NCI-H146 treated with DMSO at 0.1 percent for 48 hours (cell line): Measurements from ENCODE around the gene OGN.
"Not testable (repeated sequence)": the region's sequence is repeated elsewhere in the genome, so short reads cannot be mapped to it uniquely, and the experiment has no call there.

Source experiments
- DNase-seq: peaks from one replicate; lab custom pipeline; 2025; ENCODE audit not compliant: unreplicated experiment; lab: John Stamatoyannopoulos, UW

Gene OGN

DNA sequence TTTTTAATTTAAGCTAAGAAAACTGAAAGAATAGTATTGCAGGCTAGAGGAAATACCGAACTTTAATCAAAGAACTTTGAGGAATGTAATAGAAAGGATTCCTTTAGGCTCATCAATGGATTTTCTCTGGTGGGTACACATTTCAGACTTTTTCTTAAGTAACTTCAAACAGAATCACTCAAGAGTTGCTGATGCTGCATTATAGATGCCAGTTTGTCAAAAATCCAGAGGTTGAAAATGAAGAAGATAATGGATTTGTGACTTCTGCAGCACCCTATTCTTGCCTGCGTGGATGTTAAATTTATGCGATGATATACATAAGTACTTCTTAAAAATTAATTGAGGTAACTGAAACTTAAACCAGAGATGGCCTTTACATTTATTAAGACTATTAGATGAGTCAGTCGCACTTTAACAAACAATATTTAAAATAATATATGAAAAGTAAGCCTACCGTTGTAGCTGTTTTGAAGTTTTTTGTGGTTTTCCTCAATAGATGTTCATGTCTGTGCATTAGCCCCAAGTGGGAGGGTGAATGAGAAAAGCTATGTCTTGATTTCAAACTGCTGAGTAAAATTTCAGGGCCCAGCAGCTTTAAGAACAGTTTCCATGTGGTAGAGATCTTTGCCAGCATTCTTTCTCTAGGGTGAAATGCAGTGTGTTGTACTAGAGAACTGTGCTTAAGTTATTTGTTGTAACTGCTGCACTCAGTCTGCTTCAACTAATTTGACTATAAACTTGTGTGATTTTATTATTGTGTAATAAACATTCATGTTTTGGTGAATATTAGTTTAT, at the start of gene OGN:
OGN (minus strand) TSS at position 537 of the 795 bp plus-strand sequence. CDS start 1,171 bp downstream, outside the sequence.
- DNase-seq = no peak

GRCh38 chr9:92446536-92446935, 42.2 kb upstream of the OGN start:
- DNase-seq = no peak

DNA sequence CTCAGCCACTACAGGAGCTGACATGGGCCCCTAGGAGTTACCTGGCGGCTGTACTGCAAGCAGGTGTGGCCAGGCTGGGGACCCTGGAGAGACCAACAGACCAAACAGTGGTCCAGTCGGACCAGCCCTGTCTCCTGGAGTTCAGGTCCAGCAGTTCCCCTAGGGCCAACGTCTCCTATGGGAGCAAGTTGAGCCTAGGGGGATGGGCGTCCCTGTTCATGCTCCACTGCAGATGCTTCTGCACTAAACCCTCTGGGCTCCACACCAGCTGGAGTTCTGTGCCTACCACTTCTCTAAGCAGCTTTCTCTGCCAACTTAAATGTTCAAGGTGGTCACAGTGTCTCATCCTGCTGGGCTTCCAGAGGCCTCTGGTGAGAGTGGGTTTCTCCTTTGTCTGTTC, 40.5 kb upstream of the OGN start:
- DNase-seq = no peak

- no peak for DNase-seq
Observed at GRCh38 chr9:92440751-92441046, 36.3 kb upstream of the OGN start.

GRCh38 chr9:92439921-92440750, 35.8 kb upstream of the OGN start:
- no peak for DNase-seq

DNA sequence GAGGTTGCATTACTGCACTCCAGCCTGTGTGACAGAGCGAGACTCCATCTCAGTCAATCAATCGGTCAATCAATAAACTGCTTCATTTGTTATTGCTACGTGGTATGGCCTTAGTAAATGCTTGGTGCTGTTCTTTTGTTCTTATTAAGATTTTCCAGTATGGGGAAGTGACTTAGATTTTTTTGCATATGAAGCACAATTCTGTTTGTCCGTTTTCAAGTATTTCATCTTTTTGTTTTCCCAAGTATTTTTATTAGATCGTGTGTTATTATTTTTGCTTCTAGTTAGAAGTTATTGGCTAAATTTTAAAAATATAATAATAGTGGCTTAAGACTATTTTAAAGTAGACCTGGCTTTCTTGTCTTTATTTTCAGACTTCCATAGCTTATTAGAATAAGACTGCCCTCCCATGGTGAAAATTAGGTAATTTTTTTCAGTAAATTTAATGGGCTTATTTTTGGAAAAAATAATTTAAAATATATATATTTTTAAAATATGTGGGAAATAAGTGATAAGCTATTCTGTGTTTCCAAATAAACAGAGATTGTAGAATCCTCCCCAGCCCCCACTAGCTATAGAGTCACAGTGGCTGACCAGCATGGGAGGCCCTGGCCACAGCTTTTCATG, 34.6 kb upstream of the OGN start:
- DNase-seq = no peak

- DNase-seq = no peak
Observed at GRCh38 chr9:92435263-92435662, 30.9 kb upstream of the OGN start.

DNA sequence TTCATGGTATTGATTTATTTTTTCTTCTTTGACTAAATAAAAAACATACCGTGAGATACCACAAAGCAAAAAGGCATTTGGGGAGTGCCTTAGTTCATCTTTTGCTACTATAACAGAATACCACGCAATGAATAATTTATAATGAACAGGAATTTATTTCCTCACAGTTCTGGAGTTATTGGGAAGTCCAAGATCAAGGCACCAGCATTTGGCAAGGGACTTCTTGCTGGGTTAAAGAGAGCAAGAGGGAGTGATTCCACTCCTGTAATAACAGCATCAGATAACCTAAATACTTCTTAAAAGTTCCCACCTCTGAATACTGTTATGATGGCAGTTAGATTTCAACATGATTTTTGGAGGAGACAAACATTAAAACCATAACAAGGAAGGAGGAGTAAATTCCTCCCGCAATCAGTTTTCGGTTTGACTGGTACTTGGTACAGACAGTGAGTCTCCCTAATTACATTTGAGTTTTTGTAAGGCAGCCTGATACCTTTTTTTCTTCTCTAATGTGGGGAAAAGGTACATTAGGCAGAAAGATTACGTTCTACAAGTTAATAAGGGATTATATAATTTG, 28.7 kb upstream of the OGN start:
- no peak for DNase-seq

- DNase-seq = no peak
Observed at GRCh38 chr9:92432350-92432749, 28.0 kb upstream of the OGN start.

DNA sequence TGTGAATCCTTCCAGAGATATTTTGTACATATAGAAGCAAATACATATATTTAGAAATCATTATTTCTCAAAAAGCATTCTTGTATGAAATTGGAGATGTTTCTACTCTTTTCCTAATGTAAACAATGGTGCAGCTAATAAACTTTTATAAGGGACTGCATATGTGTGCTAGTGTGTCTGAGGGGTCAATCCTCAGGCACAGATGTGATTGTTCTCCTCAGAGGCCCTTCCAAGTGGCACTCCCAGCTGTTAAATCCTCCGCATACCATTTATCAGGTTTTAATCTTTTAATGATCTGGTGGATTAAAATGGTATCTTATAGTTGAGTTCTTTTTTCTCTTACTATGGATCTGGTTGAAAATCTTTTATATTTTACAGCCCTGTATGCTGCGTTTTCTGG, 25.5 kb upstream of the OGN start:
- no peak for DNase-seq

DNA sequence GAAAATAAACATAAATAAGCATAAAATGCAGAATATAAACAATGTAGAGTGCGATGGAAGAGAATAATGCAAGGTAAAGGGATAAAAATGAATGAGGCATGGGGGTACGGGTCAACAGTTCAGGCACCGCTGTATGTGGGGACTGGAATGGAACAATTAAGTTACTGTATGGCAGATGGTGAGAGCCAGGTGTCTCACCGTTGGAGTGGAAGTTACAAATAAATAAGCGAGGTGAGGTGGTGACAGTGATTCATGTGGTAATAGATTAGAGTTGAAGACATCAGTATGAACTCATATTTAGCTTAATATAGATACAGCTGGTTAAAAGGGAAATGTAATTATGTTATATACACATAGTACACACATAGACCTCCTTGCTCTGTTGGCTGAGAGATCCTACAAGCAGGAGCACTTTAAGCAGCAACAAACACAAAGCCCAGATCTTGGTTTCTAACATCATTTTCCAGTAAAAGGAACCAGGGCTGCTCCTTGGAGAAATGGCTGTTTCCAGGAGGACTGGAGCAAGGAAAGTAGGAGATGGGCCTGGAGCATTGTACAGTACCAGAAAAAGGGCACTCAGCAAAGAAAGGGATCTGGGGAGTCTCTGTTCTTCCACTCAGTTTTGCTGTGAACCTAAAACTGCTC, 22.2 kb upstream of the OGN start:
- DNase-seq = peak; percentile 94

DNA sequence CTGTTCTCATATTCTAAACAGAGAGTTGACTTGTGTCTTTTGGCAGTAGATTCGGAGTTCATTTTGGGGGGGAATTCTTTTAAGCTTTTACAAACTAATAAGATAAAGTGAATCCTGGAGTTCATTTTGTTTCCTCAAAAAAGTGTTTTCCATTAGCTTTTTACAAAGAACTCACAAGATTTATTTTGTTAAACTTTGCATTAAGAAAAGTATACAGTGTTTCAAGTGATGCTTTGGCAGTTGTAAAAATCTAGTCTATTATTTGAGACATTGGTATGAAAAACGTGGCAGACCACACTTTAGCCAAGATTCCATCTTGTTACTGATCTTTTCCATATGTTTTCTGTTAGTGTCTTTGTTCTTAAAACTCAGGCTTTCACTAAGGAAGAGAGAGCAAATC, 21.1 kb upstream of the OGN start:
- no peak for DNase-seq

DNA sequence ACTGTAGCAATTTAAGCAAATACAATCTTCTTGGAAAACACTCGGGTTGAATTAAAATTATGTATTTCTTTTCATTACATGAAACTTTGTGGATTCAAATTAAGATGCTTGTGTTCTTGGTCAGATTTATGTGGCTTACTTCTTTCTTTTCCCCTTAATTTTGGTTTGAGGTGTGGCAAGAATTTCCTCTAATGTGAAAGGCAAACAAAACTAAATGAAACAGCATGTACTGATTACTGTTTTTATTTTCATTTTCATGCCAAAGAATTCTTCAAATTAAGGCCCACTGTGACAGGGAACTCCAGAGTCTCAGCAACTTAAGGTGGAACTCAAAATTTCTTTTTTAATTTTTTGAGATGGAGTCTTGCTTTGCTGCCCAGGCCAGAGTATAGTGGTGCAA, 20.0 kb upstream of the OGN start, which contains the start of gene OMD:
OMD (minus strand) TSS at position 132 of the 400 bp plus-strand sequence. CDS start 6,913 bp downstream, outside the sequence.
- DNase-seq = no peak

DNA sequence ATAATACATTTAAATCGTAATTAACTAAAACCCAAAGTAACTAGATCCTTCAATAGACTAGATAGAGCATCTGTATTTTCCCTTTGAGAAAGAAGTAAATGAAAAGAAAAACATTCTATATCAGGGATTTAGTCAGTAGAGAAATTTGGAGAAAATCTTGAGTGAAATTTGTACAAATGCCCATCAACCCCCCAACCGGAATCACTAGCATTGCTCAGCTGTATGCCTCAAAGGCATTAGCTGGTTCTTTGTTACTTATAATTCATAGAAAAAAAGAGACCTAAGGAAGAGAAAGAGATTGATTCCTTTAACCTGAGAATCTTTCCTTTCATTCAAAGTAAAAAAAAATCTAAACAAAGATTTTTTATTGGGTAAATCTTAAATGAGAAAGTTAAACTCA, 19.2 kb upstream of the OGN start:
- no peak for DNase-seq

- DNase-seq = no peak
Observed at GRCh38 chr9:92422611-92423338, 18.4 kb upstream of the OGN start.

DNA sequence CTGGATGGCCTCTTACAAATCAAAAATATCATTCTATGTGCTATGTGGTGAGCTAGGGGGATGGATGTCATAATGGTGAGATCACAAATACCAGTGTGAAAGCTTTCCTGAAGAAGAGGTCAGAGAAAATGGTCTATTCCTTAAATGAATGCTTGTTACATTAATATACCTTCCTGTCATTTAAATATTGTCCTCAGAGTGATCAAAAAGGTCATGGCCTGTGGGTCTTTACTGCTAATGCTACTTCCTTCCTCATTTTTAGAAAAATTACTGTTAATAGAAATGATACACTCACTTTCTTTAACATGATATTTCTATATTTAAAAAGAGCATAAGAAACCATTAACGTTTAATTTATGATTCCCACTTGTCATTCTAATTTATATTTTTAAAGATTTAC, 10.2 kb upstream of the OGN start:
- DNase-seq = no peak

DNA sequence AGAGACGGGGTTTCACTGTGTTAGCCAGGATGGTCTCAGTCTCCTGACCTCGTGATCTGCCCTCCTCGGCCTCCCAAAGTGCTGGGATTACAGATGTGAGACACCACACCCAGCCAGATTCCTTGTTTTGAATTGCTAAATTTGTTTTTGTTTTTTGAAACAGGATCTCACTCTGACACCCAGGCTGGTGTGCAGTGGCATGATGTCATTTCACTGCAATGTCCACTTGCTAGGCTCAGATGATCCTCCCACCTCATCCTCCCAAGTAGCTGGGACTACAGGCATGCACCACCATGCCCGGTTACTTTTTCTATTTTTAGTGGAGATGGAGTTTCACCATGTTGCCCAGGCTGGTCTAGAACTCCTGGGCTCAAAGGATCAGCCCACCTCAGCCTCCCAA, 6.8 kb upstream of the OGN start:
- not testable (repeated sequence) for DNase-seq

DNA sequence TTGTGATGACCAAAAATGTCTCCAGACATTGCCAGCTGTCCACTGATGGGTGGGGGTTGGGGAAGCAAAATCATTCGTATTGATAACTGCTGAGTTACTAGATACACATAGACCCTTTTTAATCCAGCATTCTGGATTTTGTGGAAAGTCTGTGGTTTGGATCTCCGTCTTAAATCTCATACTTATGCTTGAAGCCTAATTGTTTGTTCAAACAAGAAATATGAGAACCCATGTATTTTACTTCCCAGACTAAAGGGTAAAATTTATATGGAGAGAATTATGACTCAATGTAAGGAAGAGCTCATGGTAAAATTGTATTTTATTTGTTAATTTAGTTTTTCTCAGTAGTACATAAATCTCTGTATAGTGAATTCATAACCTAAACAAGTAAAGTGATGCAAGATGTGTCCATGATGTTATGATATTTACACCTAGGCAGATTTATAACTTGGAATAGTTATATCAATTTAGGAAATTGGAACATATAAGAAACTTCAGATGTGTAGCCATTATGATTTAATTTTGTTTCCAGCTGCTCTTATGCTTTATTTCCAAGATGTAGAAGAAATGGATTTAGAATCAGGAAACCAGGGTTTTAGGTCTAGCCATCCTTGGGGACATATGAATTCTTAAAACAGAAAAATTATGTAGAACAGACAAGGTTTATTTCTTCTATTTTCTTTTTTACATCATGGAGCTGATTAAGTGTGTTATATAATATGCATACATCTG, 4.5 kb upstream of the OGN start:
- no peak for DNase-seq

GRCh38 chr9:92407818-92408217, 3.4 kb upstream of the OGN start:
- DNase-seq = no peak

GRCh38 chr9:92406477-92406876, 2.1 kb upstream of the OGN start:
- DNase-seq = no peak
